Neural crest cell (in vitro differentiated cells): ENCODE results near the gene TNFSF4. TPM values are rescaled to one million over a fixed set of nuclear protein-coding genes. Genes with fewer than 3 reads are reported as not detected.

ENCODE experiments used
- DNase-seq: peaks from one replicate; pipeline ENCODE4 v3.0.0; 2021; ENCODE audit warnings: low read depth, mixed read lengths, low spot score
- H3K27ac Mint-ChIP-seq: one replicate; pipeline ENCODE4 v1.8.0; 2021; ENCODE audit warnings: mild to moderate bottlenecking, mixed read lengths; ENCODE audit not compliant: unreplicated experiment
- H3K27me3 Mint-ChIP-seq: 2 replicates; pipeline ENCODE4 v1.8.0; 2021; ENCODE audit warnings: low read depth, mild to moderate bottlenecking, mixed read lengths
- H3K36me3 Mint-ChIP-seq: 2 replicates; pipeline ENCODE4 v1.8.0; 2021; ENCODE audit warnings: low read depth, mild to moderate bottlenecking, mixed read lengths
- H3K4me1 Mint-ChIP-seq: 2 replicates; pipeline ENCODE4 v1.8.0; 2021; ENCODE audit warnings: mixed read lengths
- H3K4me3 Mint-ChIP-seq: one replicate; pipeline ENCODE4 v1.8.0; 2021; ENCODE audit warnings: mild to moderate bottlenecking, mixed read lengths
- H3K9me3 Mint-ChIP-seq: 2 replicates; pipeline ENCODE4 v1.8.0; 2021; ENCODE audit warnings: mixed read lengths
- total RNA-seq: library from RNA; stranded (reverse); gene quantifications from 2 replicates; pipeline ENCODE4 v1.2.1, GENCODE V29; 2021
- TF ChIP-seq, protein P1 (sequence below): fragments of 200-600 bp; sonication (generic); conservative IDR thresholded peaks from 2 replicates; pipeline ENCODE4 v1.5.0; 2021; ENCODE audit warnings: antibody characterized with exemption, mild to moderate bottlenecking

The TNFSF4 gene
- total RNA-seq, 1 donor from 2014 or later: 1.1 TPM

DNA sequence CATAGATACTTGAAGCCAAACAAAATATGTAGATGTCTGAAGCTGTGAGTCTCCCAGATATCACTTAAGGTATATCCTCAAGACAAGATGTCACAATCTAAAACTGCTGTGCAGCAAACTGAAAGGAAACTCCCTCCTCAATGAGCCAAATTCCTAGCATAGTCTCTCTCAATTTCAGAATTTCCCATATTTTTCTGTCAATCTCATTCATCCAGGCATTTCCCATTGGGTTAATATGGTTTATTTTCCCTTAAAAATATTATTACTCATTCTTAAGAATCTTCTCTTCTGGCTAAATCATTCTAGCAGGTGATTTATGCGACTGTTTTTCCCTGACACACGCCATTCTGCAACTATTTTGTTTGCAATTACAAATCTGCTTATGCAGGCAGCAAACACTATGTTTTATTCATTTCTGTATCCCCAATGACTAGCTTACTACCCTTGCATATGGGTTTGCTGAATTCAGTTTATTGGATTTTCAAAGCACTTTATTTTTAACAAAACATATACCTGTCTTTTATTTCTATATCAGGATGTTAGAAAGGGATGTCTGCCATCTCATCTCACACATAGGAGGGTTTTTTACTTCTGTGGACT lies 69.9 kb downstream of the TNFSF4 start:
- H3K27ac Mint-ChIP-seq: no peak overlapping the region
- H3K9me3 Mint-ChIP-seq: no peaks in the 10 kb centered on the region
- no peak for DNase-seq
- H3K4me3 Mint-ChIP-seq: no peak overlapping the region
- no peaks in the 10 kb centered on the region for H3K36me3 Mint-ChIP-seq
- TF ChIP-seq, protein P1, sequence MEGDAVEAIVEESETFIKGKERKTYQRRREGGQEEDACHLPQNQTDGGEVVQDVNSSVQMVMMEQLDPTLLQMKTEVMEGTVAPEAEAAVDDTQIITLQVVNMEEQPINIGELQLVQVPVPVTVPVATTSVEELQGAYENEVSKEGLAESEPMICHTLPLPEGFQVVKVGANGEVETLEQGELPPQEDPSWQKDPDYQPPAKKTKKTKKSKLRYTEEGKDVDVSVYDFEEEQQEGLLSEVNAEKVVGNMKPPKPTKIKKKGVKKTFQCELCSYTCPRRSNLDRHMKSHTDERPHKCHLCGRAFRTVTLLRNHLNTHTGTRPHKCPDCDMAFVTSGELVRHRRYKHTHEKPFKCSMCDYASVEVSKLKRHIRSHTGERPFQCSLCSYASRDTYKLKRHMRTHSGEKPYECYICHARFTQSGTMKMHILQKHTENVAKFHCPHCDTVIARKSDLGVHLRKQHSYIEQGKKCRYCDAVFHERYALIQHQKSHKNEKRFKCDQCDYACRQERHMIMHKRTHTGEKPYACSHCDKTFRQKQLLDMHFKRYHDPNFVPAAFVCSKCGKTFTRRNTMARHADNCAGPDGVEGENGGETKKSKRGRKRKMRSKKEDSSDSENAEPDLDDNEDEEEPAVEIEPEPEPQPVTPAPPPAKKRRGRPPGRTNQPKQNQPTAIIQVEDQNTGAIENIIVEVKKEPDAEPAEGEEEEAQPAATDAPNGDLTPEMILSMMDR: no peak
- H3K27me3 Mint-ChIP-seq: no peaks in the 10 kb centered on the region
- peaks cover 8% of the 10 kb centered on the region for H3K4me1 Mint-ChIP-seq

DNA sequence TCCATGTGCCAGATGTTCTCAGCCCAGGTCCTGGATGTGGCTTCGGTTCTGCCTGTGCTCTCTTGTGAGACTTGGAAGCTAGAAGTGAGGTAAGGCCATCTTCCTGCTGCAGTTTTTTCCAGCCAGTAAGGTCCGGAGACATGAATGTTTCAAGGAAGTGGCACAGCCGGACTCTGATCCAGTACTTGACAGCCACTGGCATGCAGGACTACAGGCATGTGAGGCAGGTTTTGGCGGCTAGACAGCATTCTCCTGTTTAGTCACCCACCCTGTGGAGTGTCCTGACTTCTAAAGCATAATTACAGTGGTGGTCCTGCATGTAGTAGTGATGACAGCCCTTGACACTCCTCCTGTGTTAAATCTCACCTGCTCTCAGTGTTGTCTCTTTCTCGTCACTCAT lies 72.3 kb downstream of the TNFSF4 start:
- no peak for DNase-seq
- TF ChIP-seq, protein P1: no peak
- no peaks in the 10 kb centered on the region for H3K27me3 Mint-ChIP-seq
- no peak overlapping the region for H3K4me3 Mint-ChIP-seq
- peaks cover 8% of the 10 kb centered on the region for H3K9me3 Mint-ChIP-seq
- peaks cover 8% of the 10 kb centered on the region for H3K4me1 Mint-ChIP-seq
- H3K36me3 Mint-ChIP-seq: no peaks in the 10 kb centered on the region
- peak overlapping the region; percentile 28 for H3K27ac Mint-ChIP-seq

DNA sequence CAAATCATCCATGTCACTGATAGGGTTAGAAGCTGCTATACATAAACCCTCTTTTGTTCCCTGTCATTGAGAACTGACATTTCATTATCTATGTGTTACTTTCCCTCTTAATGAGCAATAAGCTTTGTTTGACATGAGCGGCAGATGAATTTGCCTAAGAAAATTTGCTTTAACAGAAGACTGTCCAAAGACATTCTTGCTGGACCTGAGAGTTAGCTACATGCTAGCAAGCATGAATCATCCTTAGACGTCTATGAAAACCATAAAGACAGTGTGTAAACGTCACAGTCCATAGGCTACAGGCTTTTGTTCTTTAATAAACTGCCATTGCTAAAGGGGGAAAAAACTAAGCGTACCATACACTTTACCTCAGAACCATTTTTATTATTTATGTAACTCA lies 73.1 kb downstream of the TNFSF4 start:
- no peaks in the 10 kb centered on the region for H3K27me3 Mint-ChIP-seq
- H3K4me1 Mint-ChIP-seq: peaks cover 8% of the 10 kb centered on the region
- peaks cover 8% of the 10 kb centered on the region for H3K9me3 Mint-ChIP-seq
- no peak overlapping the region for H3K4me3 Mint-ChIP-seq
- H3K36me3 Mint-ChIP-seq: no peaks in the 10 kb centered on the region
- TF ChIP-seq, protein P1: no peak
- DNase-seq: no peak
- no peak overlapping the region for H3K27ac Mint-ChIP-seq

Other genes with a start within 250 kb of the TNFSF4 start
- gene TNFSF18, start 156.4 kb downstream of the TNFSF4 start, total RNA-seq: not detected in 2 replicates